HepG2 (cell line): Measurements from ENCODE around the gene SH3BP2. TPM values are rescaled to one million over a fixed set of nuclear protein-coding genes. Genes with fewer than 3 reads are reported as not detected.

Experiments
- BRD4 ChIP-seq: sonication (generic); formaldehyde crosslinking; IDR thresholded peaks from 2 replicates; pipeline ENCODE4 v1.4.0; 2020; ENCODE audit warnings: missing genetic modification reagents
- CERS6 ChIP-seq: sonication (generic); formaldehyde crosslinking; IDR thresholded peaks from 2 replicates; pipeline ENCODE4 v1.5.0; 2020; ENCODE audit warnings: missing genetic modification reagents
- ETV6 ChIP-seq: sonication (generic); formaldehyde crosslinking; conservative IDR thresholded peaks from 2 replicates; pipeline ENCODE4 v1.4.0; 2020; ENCODE audit warnings: missing genetic modification reagents
- KIAA2018 ChIP-seq: sonication (generic); formaldehyde crosslinking; IDR thresholded peaks from 2 replicates; pipeline ENCODE4 v1.5.0; 2020; ENCODE audit warnings: mild to moderate bottlenecking, missing genetic modification reagents, borderline replicate concordance
- KLF12 ChIP-seq: sonication (generic); formaldehyde crosslinking; IDR thresholded peaks from 2 replicates; pipeline ENCODE4 v1.4.0; 2020; ENCODE audit warnings: missing genetic modification reagents, borderline replicate concordance
- KLF6 ChIP-seq: IDR thresholded peaks from 2 replicates; pipeline ENCODE4 v1.8.0; 2016; ENCODE audit warnings: missing biosample characterization, missing genetic modification reagents
- LCORL ChIP-seq, 2 experiments: fragments of 450-650 bp in 1 of 2; sonication (generic) in 1 of 2; formaldehyde crosslinking in 1 of 2; IDR thresholded peaks; 2 replicates each; pipeline versions ENCODE4 v1.5.0 to v1.6.1; 2017 to 2020; ENCODE audit warnings: antibody characterized with exemption in 1 of 2, missing genetic modification reagents in 1 of 2
- NR0B2 ChIP-seq: sonication (generic); formaldehyde crosslinking; IDR thresholded peaks from 2 replicates; pipeline ENCODE4 v1.4.0; 2020; ENCODE audit warnings: mild to moderate bottlenecking, missing genetic modification reagents
- SP2 ChIP-seq: sonication (generic); formaldehyde crosslinking; IDR thresholded peaks from 2 replicates; pipeline ENCODE4 v1.5.1; 2020; ENCODE audit warnings: mild to moderate bottlenecking, missing genetic modification reagents
- ZNF317 ChIP-seq: sonication (generic); formaldehyde crosslinking; IDR thresholded peaks from 2 replicates; pipeline ENCODE4 v1.5.0; 2020; ENCODE audit warnings: mild to moderate bottlenecking, missing genetic modification reagents
- ZNF431 ChIP-seq: sonication (generic); formaldehyde crosslinking; IDR thresholded peaks from 2 replicates; pipeline ENCODE4 v1.9.0; 2022; ENCODE audit warnings: missing genetic modification reagents, low read depth, mild to moderate bottlenecking, borderline replicate concordance
- ZNF564 ChIP-seq: sonication (generic); formaldehyde crosslinking; IDR thresholded peaks from 2 replicates; pipeline ENCODE4 v1.8.1; 2023; ENCODE audit warnings: mild to moderate bottlenecking, missing genetic modification reagents
- ZNF749 ChIP-seq: sonication (generic); formaldehyde crosslinking; IDR thresholded peaks from 2 replicates; pipeline ENCODE4 v1.8.0; 2022; ENCODE audit warnings: mild to moderate bottlenecking, missing genetic modification reagents, moderate library complexity, borderline replicate concordance
- ZNF891 ChIP-seq: sonication (generic); formaldehyde crosslinking; IDR thresholded peaks from 2 replicates; pipeline ENCODE4 v1.5.0; 2020; ENCODE audit warnings: mild to moderate bottlenecking, missing genetic modification reagents
- polyA plus RNA-seq, 8 experiments: library from polyadenylated mRNA; depleted of rRNA in 3 of 8; stranded (reverse) in 7 of 8; unstranded in 1 of 8; fragments of >200 nt; fragmentation: Illumina TruSeq in 4 of 8; extraction: Trizol in 4 of 8; gene quantifications; 2 replicates each; pipeline versions ENCODE4 v1.2.1 to v1.2.3, GENCODE V29; 2011 to 2016; ENCODE audit warnings: low read depth in 4 of 8, missing spikeins in 1 of 8, mixed read lengths in 1 of 8; ENCODE audit not compliant: insufficient read depth in 1 of 8
- total RNA-seq, 5 experiments: library from RNA; depleted of rRNA; stranded (reverse); fragments of >200 nt; fragmentation: Illumina TruSeq; extraction: Trizol; gene quantifications; 2 replicates each; pipeline ENCODE4 v1.2.3, GENCODE V29; 2016; ENCODE audit warnings: low read depth in 1 of 5

SH3BP2 gene
- total and polyA plus RNA-seq, 2 of the 13 experiments (the other 11 are each of a cell fraction or from before 2014, with no cell fraction given), result 16.9 to 34.5 TPM

- TF ChIP-seq KIAA2018 (CRISPR knock-in tag), result no peak
- peak; percentile 85 for TF ChIP-seq BRD4
- TF ChIP-seq ZNF749, result peak; percentile 74
- no peak for TF ChIP-seq ZNF317 (CRISPR knock-in tag)
- 0 out of 2 replicates have a peak, but pooled peaks have one; percentile 45 for TF ChIP-seq ZNF431
- TF ChIP-seq SP2 (CRISPR knock-in tag), result no peak
- TF ChIP-seq ZNF891 (CRISPR knock-in tag), result 0 out of 2 replicates have a peak, but pooled peaks have one; percentile 0
- TF ChIP-seq KLF6 (CRISPR knock-in tag), result peak; percentile 85; the same call in 1 of the 2 replicates
- no peak for TF ChIP-seq CERS6
- no peak for TF ChIP-seq LCORL (IDR thresholded peaks at IDR 0.05)
- peak; percentile 80 for TF ChIP-seq LCORL (CRISPR knock-in tag; IDR thresholded peaks at IDR 0.05)
- TF ChIP-seq ZNF564 (CRISPR knock-in tag), result no peak
- TF ChIP-seq KLF12, result no peak
- peak; percentile 95 for TF ChIP-seq ETV6
- TF ChIP-seq NR0B2 (CRISPR knock-in tag), result no peak
These were observed 8.1 kb downstream of the SH3BP2 start (continued) for GRCh38 chr4:2800691-2801596.
